Activated T-cell treated with anti-CD3 and anti-CD28 coated beads, Interleukin-2, amount 50 U/mL, for 72 hours (primary cell): ENCODE data around the gene MYL3. TPM values are rescaled to one million over a fixed set of nuclear protein-coding genes. Genes with fewer than 3 reads are reported as not detected.
"Not testable (repeated sequence)": the region's sequence is repeated elsewhere in the genome, so short reads cannot be mapped to it uniquely, and the experiment has no call there.

Source experiments
- ATAC-seq, 2 donors: fragments of 150-1000 bp; cut with Tn5 transposase; replicated peaks in 1 of 2; 2 replicates each; pipeline ENCODE4 v1.10.0; 2021; ENCODE audit warnings: moderate library complexity in 2 of 2, mild to moderate bottlenecking in 1 of 2
- DNase-seq, 2 donors: peaks; one replicate each; pipeline ENCODE4 v3.0.0; 2021 to 2022; ENCODE audit warnings: mixed read lengths in 1 of 2
- H3K27ac Mint-ChIP-seq: one replicate; pipeline ENCODE4 v1.8.0; 2022; ENCODE audit warnings: mild to moderate bottlenecking, moderate library complexity, mixed read lengths
- H3K27me3 Mint-ChIP-seq: one replicate; pipeline ENCODE4 v1.8.0; 2022; ENCODE audit warnings: low read depth, mixed read lengths
- H3K36me3 Mint-ChIP-seq, 2 donors: one replicate each; pipeline ENCODE4 v1.8.0; 2022; ENCODE audit warnings: mixed read lengths in 2 of 2, mild to moderate bottlenecking in 1 of 2; ENCODE audit not compliant: insufficient read depth in 2 of 2
- H3K4me1 Mint-ChIP-seq: one replicate; pipeline ENCODE4 v1.8.0; 2022; ENCODE audit warnings: low read depth, mixed read lengths
- H3K4me3 Mint-ChIP-seq, 2 donors: one replicate each; pipeline ENCODE4 v1.8.0; 2022; ENCODE audit warnings: mild to moderate bottlenecking in 2 of 2, mixed read lengths in 2 of 2, moderate library complexity in 2 of 2
- H3K9me3 Mint-ChIP-seq, 2 donors: one replicate each; pipeline ENCODE4 v1.8.0; 2022; ENCODE audit warnings: mixed read lengths in 2 of 2
- total RNA-seq, 2 donors: library from RNA; stranded (reverse); gene quantifications; one replicate each; pipeline ENCODE4 v1.2.3, GENCODE V29; 2022

Gene MYL3
- total RNA-seq, 2 donors from 2014 or later: not detected

GRCh38 chr3:46824211-46824970 lies 38.9 kb downstream of the MYL3 start:
- H3K9me3 Mint-ChIP-seq: peaks cover 13 to 18% of the 10 kb centered on the region in 2 donors
- DNase-seq (no peak), ATAC-seq (no peak)
- H3K4me3 Mint-ChIP-seq: no peak overlapping the region
- H3K27ac Mint-ChIP-seq: no peak overlapping the region
- H3K36me3 Mint-ChIP-seq: peaks cover 11 to 17% of the 10 kb centered on the region in 2 donors
- peaks cover 4% of the 10 kb centered on the region for H3K4me1 Mint-ChIP-seq
- H3K27me3 Mint-ChIP-seq: peaks cover 5% of the 10 kb centered on the region

- ATAC-seq, H3K4me1 Mint-ChIP-seq, H3K4me3 Mint-ChIP-seq, DNase-seq, H3K27ac Mint-ChIP-seq: not testable (repeated sequence)
- peaks cover 13 to 18% of the 10 kb centered on the region in 2 donors for H3K9me3 Mint-ChIP-seq
- peaks cover 11 to 17% of the 10 kb centered on the region in 2 donors for H3K36me3 Mint-ChIP-seq
- peaks cover 13% of the 10 kb centered on the region for H3K27me3 Mint-ChIP-seq
These were observed 39.9 kb downstream of the MYL3 start for GRCh38 chr3:46823314-46823713.

GRCh38 chr3:46821553-46821952 lies 41.7 kb downstream of the MYL3 start:
- peaks cover 11 to 17% of the 10 kb centered on the region in 2 donors for H3K36me3 Mint-ChIP-seq
- DNase-seq: no peak
- peaks cover 13 to 18% of the 10 kb centered on the region in 2 donors for H3K9me3 Mint-ChIP-seq
- no peak overlapping the region for H3K4me3 Mint-ChIP-seq
- no peaks in the 10 kb centered on the region for H3K4me1 Mint-ChIP-seq
- no peak overlapping the region for H3K27ac Mint-ChIP-seq
- ATAC-seq: no peak
- H3K27me3 Mint-ChIP-seq: peaks cover 13% of the 10 kb centered on the region

DNA sequence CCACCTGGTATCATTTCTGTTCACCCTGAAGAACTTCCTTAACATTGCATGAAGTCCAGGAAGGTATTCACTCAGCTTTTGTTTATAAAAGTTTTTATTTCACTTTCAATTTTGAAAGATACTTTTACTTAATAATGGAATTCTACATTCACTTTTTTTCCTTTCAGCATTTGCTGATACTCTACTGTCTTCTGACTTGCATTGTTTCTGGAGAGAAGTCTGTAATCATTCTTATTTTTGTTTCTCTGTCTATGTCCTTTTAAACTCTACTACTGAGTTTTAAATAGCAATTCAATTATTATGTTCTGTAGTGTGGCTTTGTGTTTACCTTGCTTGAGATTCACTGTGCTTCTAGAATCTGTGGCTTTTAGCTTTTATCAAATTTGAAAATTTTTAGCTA lies 42.4 kb downstream of the MYL3 start:
- no peak overlapping the region for H3K27ac Mint-ChIP-seq
- peaks cover 11 to 17% of the 10 kb centered on the region in 2 donors for H3K36me3 Mint-ChIP-seq
- no peak for DNase-seq
- no peaks in the 10 kb centered on the region for H3K4me1 Mint-ChIP-seq
- H3K27me3 Mint-ChIP-seq: peaks cover 13% of the 10 kb centered on the region
- peaks cover 13 to 18% of the 10 kb centered on the region in 2 donors for H3K9me3 Mint-ChIP-seq
- no peak for ATAC-seq
- no peak overlapping the region for H3K4me3 Mint-ChIP-seq

DNA sequence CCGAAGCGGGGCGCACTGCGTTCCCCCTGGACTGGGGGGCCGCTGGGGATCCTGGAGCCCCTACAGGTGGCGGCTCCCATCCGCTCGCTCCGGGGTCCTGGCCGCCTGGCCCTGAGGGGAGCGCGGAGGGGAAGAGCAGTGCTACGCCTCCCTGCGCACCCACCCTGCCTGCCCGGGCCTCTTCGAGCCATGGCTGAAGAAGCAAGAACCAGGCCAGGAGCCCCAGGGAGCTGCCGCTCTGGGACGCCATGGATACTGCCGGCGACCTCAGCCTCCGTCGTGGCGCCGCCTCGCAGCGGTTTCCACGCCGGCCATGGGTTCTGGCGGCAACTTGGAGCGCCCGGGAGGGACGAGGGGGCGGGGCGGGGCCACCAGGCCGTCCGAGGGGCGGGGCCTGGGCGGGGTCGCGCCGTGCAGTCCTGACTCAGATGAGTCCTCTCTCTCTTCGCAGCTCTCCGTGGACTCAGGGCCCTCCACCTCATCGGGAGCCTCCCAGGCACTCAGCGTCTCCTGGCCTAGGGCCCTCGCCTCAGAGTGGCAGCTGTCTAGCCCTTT lies 50.9 kb downstream of the MYL3 start:
- H3K4me3 Mint-ChIP-seq: peak overlapping the region; percentile 70 to 86
- H3K27ac Mint-ChIP-seq: no peak overlapping the region
- DNase-seq (peak; percentile 74 to 76), ATAC-seq (peak; percentile 97 to 98)
- H3K9me3 Mint-ChIP-seq: no peaks in the 10 kb centered on the region
- peaks cover 27% of the 10 kb centered on the region for H3K4me1 Mint-ChIP-seq
- H3K36me3 Mint-ChIP-seq: no peaks in the 10 kb centered on the region
- H3K27me3 Mint-ChIP-seq: peaks cover 26% of the 10 kb centered on the region

DNA sequence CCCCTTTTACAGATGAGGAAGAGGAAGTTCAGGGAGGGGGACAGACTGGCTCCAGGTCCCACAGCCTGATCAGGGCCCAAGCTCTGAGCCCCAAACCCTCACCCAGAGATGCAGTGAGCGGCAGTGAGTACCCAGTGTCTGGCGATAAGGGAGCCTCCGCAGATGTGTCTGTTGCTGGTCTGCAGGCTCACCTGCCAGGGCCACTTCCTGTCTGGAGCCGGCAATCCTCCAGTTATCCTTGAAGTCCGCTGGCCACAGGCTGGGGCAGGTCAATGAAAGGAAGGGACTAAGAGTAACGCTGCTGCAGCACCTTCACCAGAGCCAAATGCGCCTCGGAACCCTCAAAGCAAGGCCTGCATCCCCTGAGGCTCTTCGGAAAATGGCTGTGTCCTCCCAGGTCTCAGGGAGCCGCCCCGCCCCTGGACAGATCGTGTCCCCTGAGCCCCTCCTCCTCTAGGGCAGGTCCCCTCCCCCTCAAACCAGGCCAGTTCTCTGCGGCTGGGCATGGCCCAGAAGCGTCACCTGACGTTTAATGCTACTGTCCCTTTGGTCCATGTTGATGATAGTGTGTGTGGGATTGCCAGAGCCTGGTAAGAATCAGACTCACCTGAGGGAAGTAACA lies 51.5 kb downstream of the MYL3 start:
- no peak overlapping the region for H3K27ac Mint-ChIP-seq
- H3K4me1 Mint-ChIP-seq: peaks cover 27% of the 10 kb centered on the region
- peak overlapping the region in 1 of 2 donors; percentile 15 for H3K4me3 Mint-ChIP-seq
- ATAC-seq: peak in 1 of 2 donors; percentile 8
- H3K36me3 Mint-ChIP-seq: no peaks in the 10 kb centered on the region
- H3K27me3 Mint-ChIP-seq: peaks cover 31% of the 10 kb centered on the region
- H3K9me3 Mint-ChIP-seq: no peaks in the 10 kb centered on the region
- no peak for DNase-seq

DNA sequence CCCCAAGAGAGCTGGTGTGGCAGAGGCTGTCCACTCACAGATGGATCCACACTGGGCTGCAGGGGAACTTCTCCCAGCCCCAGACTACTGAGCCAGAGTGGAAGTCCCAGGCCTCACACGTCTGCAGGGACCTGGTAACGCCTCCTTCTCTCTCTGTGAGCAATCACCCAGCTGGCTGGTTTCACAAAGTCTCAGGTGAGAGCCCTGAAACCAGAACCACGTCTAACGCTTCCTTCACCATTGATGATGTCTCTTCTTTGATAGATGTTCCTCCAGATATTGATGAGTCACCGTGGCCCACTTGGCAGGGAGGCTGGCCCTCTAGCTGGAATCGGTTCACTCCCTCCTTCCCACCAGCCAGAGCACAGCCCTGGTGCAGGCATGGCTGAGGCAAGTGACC lies 54.5 kb downstream of the MYL3 start:
- not testable (repeated sequence) for DNase-seq, H3K36me3 Mint-ChIP-seq, H3K27ac Mint-ChIP-seq, H3K4me3 Mint-ChIP-seq, H3K9me3 Mint-ChIP-seq
- Mint-ChIP-seq H3K4me1 (peaks cover 27% of the 10 kb centered on the region), H3K27me3 (peaks cover 31% of the 10 kb centered on the region)
- peak in 1 of 2 donors; percentile 43 for ATAC-seq

Other genes with a start within 250 kb of the MYL3 start
- gene ALS2CL, start 169.8 kb downstream of the MYL3 start, total RNA-seq: 1 to 10 TPM; 1.9 to 3.1 TPM
- gene TMIE, start 162.1 kb downstream of the MYL3 start, total RNA-seq: 1 to 10 TPM; 1.2 to 1.5 TPM
- under 1 TPM; 0.07 to 0.09 TPM for gene PRSS50, start 145.6 kb downstream of the MYL3 start, total RNA-seq
- gene PTH1R, start 14.3 kb upstream of the MYL3 start, total RNA-seq: not detected
- gene CCDC12, start 113.3 kb upstream of the MYL3 start, total RNA-seq: 10 to 100 TPM; 54.7 to 56.2 TPM
- 10 to 100 TPM; 84.0 to 87.4 TPM for gene NBEAL2, start 116.2 kb upstream of the MYL3 start, total RNA-seq